HFFc6 (cell line): ENCODE results near the gene MARCHF6. TPM values are rescaled to one million over a fixed set of nuclear protein-coding genes. Genes with fewer than 3 reads are reported as not detected.
A peak's percentile ranks its signal among the peaks of the same experiment; 100 is the strongest.

Experiments used
- DNase-seq: peaks from one replicate; pipeline ENCODE4 v3.0.0-alpha.2; 2018
- H3K27ac Mint-ChIP-seq: 2 replicates; pipeline ENCODE4 v1.8.0; 2020; ENCODE audit warnings: mild to moderate bottlenecking, mixed read lengths
- H3K27me3 Mint-ChIP-seq: 2 replicates; pipeline ENCODE4 v1.8.0; 2021; ENCODE audit warnings: mild to moderate bottlenecking, moderate library complexity, mixed read lengths; ENCODE audit not compliant: insufficient read depth
- H3K36me3 Mint-ChIP-seq: 2 replicates; pipeline ENCODE4 v1.8.0; 2021; ENCODE audit warnings: low read depth, mixed read lengths
- H3K4me1 Mint-ChIP-seq: 2 replicates; pipeline ENCODE4 v1.8.0; 2020; ENCODE audit warnings: low read depth, mixed read lengths
- H3K4me3 Mint-ChIP-seq: 2 replicates; pipeline ENCODE4 v1.8.0; 2020; ENCODE audit warnings: mild to moderate bottlenecking, moderate library complexity, mixed read lengths
- H3K9me3 Mint-ChIP-seq: 2 replicates; pipeline ENCODE4 v1.8.0; 2020; ENCODE audit warnings: mild to moderate bottlenecking, mixed read lengths
- CTCF ChIP-seq: fragments of 200-600 bp; sonication (generic); IDR thresholded peaks from 2 replicates; pipeline ENCODE4 v1.5.0; 2021; ENCODE audit warnings: antibody characterized with exemption, mild to moderate bottlenecking
- total RNA-seq, 6 experiments: library from RNA; stranded (reverse); fragmentation: NEBNext Ultra II Directional; extraction: Animal tissue kit (Norgen Biotek cat#: 25700); gene quantifications; 2 replicates in 1 of 6; 3 replicates in 5 of 6; pipeline ENCODE4 v1.2.3, GENCODE V29; 2021

The MARCHF6 gene
- total RNA-seq, 6 experiments from 2014 or later, result 129 to 194 (median 156) TPM

GRCh38 chr5:10351199-10351905, 2.1 kb upstream of the MARCHF6 start:
- Mint-ChIP-seq H3K36me3 (peaks cover 16% of the 10 kb centered on the region), H3K4me3 (peak overlapping the region; percentile 92; the same call in 1 of the 2 replicates), H3K4me1 (peaks cover 31% of the 10 kb centered on the region), H3K27me3 (peaks cover 2% of the 10 kb centered on the region; the same call in 1 of the 2 replicates), H3K9me3 (no peaks in the 10 kb centered on the region), H3K27ac (peak overlapping the region; percentile 97)
- no peak for TF ChIP-seq CTCF
- DNase-seq, result peak; percentile 75

- H3K9me3 Mint-ChIP-seq, result no peaks in the 10 kb centered on the region
- peak overlapping the region; percentile 97 for H3K27ac Mint-ChIP-seq
- DNase-seq, result no peak
- H3K4me3 Mint-ChIP-seq, result peak overlapping the region; percentile 92
- H3K27me3 Mint-ChIP-seq, result peaks cover 2% of the 10 kb centered on the region; the same call in 1 of the 2 replicates
- peaks cover 37% of the 10 kb centered on the region for H3K4me1 Mint-ChIP-seq
- peaks cover 16% of the 10 kb centered on the region for H3K36me3 Mint-ChIP-seq
- TF ChIP-seq CTCF, result no peak
Measured at GRCh38 chr5:10351919-10352318, 1.6 kb upstream of the MARCHF6 start.

DNA sequence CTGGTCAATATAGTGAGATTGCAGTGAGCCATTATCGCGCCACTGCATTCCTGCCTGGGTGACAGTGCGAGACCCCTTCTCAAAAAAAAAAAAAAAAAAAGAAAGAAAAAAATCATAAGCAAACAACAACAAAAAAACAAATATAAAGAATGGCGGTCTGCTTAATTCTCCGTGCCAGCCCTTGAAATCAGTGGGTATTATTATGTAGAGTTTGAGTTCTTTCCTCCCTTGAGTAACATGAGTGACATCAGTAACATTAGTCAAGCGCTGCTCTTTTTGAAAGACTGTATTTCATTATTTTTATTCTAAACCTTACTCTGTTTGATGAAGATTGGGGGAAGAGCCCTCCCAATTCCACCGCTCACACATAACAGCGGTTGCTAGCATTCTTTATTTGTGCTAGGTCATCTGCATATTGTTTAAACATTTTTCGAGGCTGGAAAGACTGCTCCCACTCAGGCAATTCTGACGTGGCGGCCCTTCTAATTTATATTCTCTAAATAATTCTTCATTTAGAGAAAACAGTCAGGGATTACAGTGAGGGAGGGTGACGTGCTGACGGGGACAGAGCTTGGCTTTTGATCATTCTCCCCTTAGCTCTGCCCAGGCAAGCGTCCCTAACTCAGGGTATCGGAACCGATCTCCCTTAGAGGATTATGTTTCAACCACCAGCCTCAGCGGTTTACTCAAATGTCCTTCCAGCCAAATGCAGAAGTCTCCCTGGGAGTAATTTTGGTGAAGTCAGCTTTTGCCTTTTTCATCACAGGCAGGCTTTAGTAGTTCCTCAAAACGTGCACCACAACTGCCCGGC, 860 bp upstream of the MARCHF6 start:
- no peak for TF ChIP-seq CTCF
- Mint-ChIP-seq H3K4me3 (peak overlapping the region; percentile 92), H3K36me3 (peaks cover 16% of the 10 kb centered on the region), H3K4me1 (peaks cover 44% of the 10 kb centered on the region), H3K27me3 (peaks cover 2% of the 10 kb centered on the region; the same call in 1 of the 2 replicates), H3K9me3 (no peaks in the 10 kb centered on the region), H3K27ac (peak overlapping the region; percentile 97)
- DNase-seq, result no peak

DNA sequence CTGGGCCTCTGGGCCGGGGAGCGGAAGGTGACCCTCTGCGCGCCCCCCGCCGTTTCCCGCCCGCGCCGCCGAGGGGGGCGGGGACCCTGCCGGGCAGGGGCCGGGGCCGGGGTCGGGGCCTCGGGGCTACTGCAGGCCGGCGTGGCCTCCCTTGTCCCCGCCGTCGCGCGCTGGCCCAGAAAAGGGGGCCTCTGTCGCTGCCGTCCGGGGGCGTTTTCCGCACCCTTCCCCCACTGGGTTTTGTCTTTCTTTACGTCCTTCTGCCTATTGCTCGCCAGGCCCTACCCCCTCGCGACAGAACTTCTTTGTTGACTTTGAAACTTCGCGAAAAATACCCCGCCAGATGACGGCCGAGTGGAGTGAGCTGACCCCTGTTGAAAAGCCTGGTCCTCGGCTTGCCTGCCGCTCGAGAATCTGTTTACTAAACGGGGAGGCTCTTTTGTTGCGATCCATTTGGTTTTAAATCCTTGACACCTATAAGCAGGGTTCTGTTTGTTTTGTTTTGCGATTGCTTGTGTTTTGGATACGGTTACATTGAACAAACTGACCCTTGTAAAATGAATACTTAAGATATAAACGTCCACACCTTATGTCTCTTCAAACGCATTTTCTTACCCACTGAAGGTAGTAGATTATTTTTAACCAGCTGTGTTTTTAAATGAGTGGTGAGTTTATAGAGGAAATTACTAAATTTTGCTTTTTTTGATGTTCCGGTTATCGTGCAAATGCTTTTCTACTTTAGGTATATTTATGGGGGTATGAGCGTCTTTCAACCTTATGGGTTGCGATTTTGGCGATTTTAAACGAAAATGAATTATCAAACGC, 765 bp downstream of the MARCHF6 start:
- Mint-ChIP-seq H3K4me1 (peaks cover 56% of the 10 kb centered on the region), H3K9me3 (no peaks in the 10 kb centered on the region), H3K36me3 (peaks cover 19% of the 10 kb centered on the region), H3K27ac (peak overlapping the region; percentile 98), H3K4me3 (peak overlapping the region; percentile 98), H3K27me3 (peaks cover 2% of the 10 kb centered on the region; the same call in 1 of the 2 replicates)
- TF ChIP-seq CTCF, result no peak
- DNase-seq, result no peak
